ENCODE measurements around the gene SPDYE5.

The SPDYE5 gene

GRCh38 chr7:75537731-75538130, 45.6 kb downstream of the SPDYE5 start:
- no peak overlapping the region for H3K4me3 ChIP-seq (ENCODE audit: low read depth, low read length)
- TF ChIP-seq CTCF (IDR thresholded peaks at IDR 0.05; ENCODE audit: low read depth, low read length), result no peak
- DNase-seq (ENCODE audit: low read depth, low spot score), result no peak
- in situ Hi-C loops (cut with HindIII; ENCODE audit: low sequenced_read_pairs), result no loop called here

- no peak for TF ChIP-seq CTCF (IDR thresholded peaks at IDR 0.05; ENCODE audit: low read depth, low read length)
- H3K4me3 ChIP-seq (ENCODE audit: low read depth, low read length), result no peak overlapping the region
- in situ Hi-C loops (cut with HindIII; ENCODE audit: low sequenced_read_pairs), result no loop called here
- DNase-seq (ENCODE audit: low read depth, low spot score), result no peak
Observed at GRCh38 chr7:75546237-75547015, 54.3 kb downstream of the SPDYE5 start.
